MM.1S (cell line): ENCODE results near the gene APOA1.

Experiments used
- CTCF ChIP-seq: fragments of 300-600 bp; sonication (generic); IDR thresholded peaks from 2 replicates; pipeline ENCODE4 v1.5.1; 2016; ENCODE audit warnings: antibody characterized with exemption, low read length, mixed read lengths
- EZH2 ChIP-seq: fragments of 300-600 bp; sonication (generic); optimal IDR thresholded peaks from 2 replicates; pipeline ENCODE3; 2017; ENCODE audit warnings: low read depth, mild to moderate bottlenecking, antibody characterized with exemption, low read length, mixed read lengths
- EZH2phosphoT487 ChIP-seq: fragments of 300-600 bp; sonication (generic); IDR thresholded peaks from 2 replicates; pipeline ENCODE4 v1.6.1; 2018; ENCODE audit warnings: antibody characterized with exemption, low read length

GRCh38 chr11:116882386-116882785 is 45.0 kb upstream of the APOA1 start:
- no peak for TF ChIP-seq CTCF
- TF ChIP-seq EZH2 = no peak
- TF ChIP-seq EZH2phosphoT487 = no peak
